HEK293 (cell line): Measurements from ENCODE around the gene SYNGR3.

Experiments
- CTCF ChIA-PET: fragments of 350-600 bp; formaldehyde crosslinking; extraction: SDS; loops from one replicate; lab custom pipeline; 2021; ENCODE audit warnings: antibody characterized with exemption; lab: Yijun Ruan, JAX
- POLR2A ChIA-PET: fragments of 300-600 bp; formaldehyde crosslinking; extraction: SDS; loops from one replicate; lab custom pipeline; 2020; ENCODE audit warnings: antibody characterized with exemption, inconsistent platforms; lab: Yijun Ruan, JAX
- H3K27ac ChIP-seq: fragments of 200-500 bp; sonication (Bioruptor generic); 2 replicates; pipeline ENCODE4 v1.5.1; 2014; ENCODE audit warnings: low read depth, low read length, control low read depth, inconsistent platforms; ENCODE audit errors: extremely low read depth
- H3K36me3 ChIP-seq, 2 experiments: fragments of 200-500 bp in 1 of 2; sonication (Bioruptor generic) in 1 of 2; 1 replicate in 1 of 2; 2 replicates in 1 of 2; pipeline ENCODE4 v1.5.1; 2014 to 2017; ENCODE audit warnings: inconsistent platforms in 2 of 2, low read length in 2 of 2; ENCODE audit not compliant: control insufficient read depth in 2 of 2, insufficient read depth in 1 of 2
- H3K4me1 ChIP-seq: fragments of 200-500 bp; sonication (Bioruptor generic); 2 replicates; pipeline ENCODE4 v1.5.1; 2014; ENCODE audit warnings: mild to moderate bottlenecking, low read length, inconsistent platforms; ENCODE audit not compliant: control insufficient read depth, insufficient read depth
- H3K4me3 ChIP-seq: 2 replicates; pipeline ENCODE4 v1.5.1; 2011; ENCODE audit warnings: low read depth, mild to moderate bottlenecking, control low read depth, low read length, moderate library complexity
- H3K9me3 ChIP-seq: fragments of 200-500 bp; sonication (Bioruptor generic); 2 replicates; pipeline ENCODE4 v1.5.1; 2014; ENCODE audit warnings: low read depth, low read length, inconsistent platforms; ENCODE audit not compliant: control insufficient read depth, insufficient read depth
- HOXC10 ChIP-seq: sonication (generic); formaldehyde crosslinking; IDR thresholded peaks from 2 replicates; pipeline ENCODE4 v1.8.1; 2023; ENCODE audit warnings: mild to moderate bottlenecking, missing genetic modification reagents
- OSR2 ChIP-seq: fragments of 450-650 bp; formaldehyde crosslinking; IDR thresholded peaks from 2 replicates; pipeline ENCODE4 v1.5.1; 2016; ENCODE audit warnings: missing biosample characterization, missing genetic modification characterization
- SP2 ChIP-seq: fragments of 450-650 bp; formaldehyde crosslinking; IDR thresholded peaks from 2 replicates; pipeline ENCODE4 v1.5.1; 2016; ENCODE audit warnings: missing biosample characterization, missing genetic modification characterization
- SP3 ChIP-seq: fragments of 450-650 bp; formaldehyde crosslinking; IDR thresholded peaks from 2 replicates; pipeline ENCODE4 v1.5.1; 2016; ENCODE audit warnings: missing biosample characterization, missing genetic modification characterization
- ZBTB17 ChIP-seq: fragments of 450-650 bp; formaldehyde crosslinking; IDR thresholded peaks from 2 replicates; pipeline ENCODE4 v1.5.1; 2016; ENCODE audit warnings: missing biosample characterization, missing genetic modification characterization
- ZNF10 ChIP-seq: fragments of 450-650 bp; formaldehyde crosslinking; IDR thresholded peaks from 2 replicates; pipeline ENCODE4 v1.5.1; 2017; ENCODE audit warnings: missing biosample characterization, missing genetic modification characterization
- ZNF202 ChIP-seq: fragments of 450-650 bp; formaldehyde crosslinking; IDR thresholded peaks from 2 replicates; pipeline ENCODE4 v1.5.1; 2016; ENCODE audit warnings: missing biosample characterization, missing genetic modification characterization, borderline replicate concordance
- ZNF239 ChIP-seq: fragments of 450-650 bp; formaldehyde crosslinking; IDR thresholded peaks from 2 replicates; pipeline ENCODE4 v1.5.1; 2016; ENCODE audit warnings: missing biosample characterization, missing genetic modification characterization
- ZNF335 ChIP-seq: fragments of 450-650 bp; formaldehyde crosslinking; conservative IDR thresholded peaks from 2 replicates; pipeline ENCODE4 v1.5.1; 2016; ENCODE audit warnings: missing biosample characterization, missing genetic modification characterization
- ZNF341 ChIP-seq: fragments of 450-650 bp; formaldehyde crosslinking; IDR thresholded peaks from 2 replicates; pipeline ENCODE4; 2016; ENCODE audit warnings: low read depth, missing biosample characterization, missing genetic modification characterization
- ZNF391 ChIP-seq: fragments of 450-650 bp; formaldehyde crosslinking; IDR thresholded peaks from 2 replicates; pipeline ENCODE4 v1.5.1; 2016; ENCODE audit warnings: low read depth, missing biosample characterization, missing genetic modification characterization, borderline replicate concordance
- ZNF394 ChIP-seq: fragments of 450-650 bp; formaldehyde crosslinking; IDR thresholded peaks from 2 replicates; pipeline ENCODE4 v1.5.1; 2016; ENCODE audit warnings: missing biosample characterization, missing genetic modification characterization, mild to moderate bottlenecking, moderate library complexity, borderline replicate concordance
- ZNF501 ChIP-seq: fragments of 450-650 bp; formaldehyde crosslinking; IDR thresholded peaks from 2 replicates; pipeline ENCODE4 v1.5.1; 2016; ENCODE audit warnings: missing biosample characterization, missing genetic modification characterization
- ZNF510 ChIP-seq: fragments of 450-650 bp; formaldehyde crosslinking; IDR thresholded peaks from 2 replicates; pipeline ENCODE4 v1.5.1; 2018; ENCODE audit warnings: mild to moderate bottlenecking, missing genetic modification characterization, missing biosample characterization; ENCODE audit not compliant: insufficient replicate concordance
- ZNF560 ChIP-seq: fragments of 450-650 bp; formaldehyde crosslinking; IDR thresholded peaks from 2 replicates; pipeline ENCODE4 v1.5.1; 2017; ENCODE audit warnings: missing biosample characterization, missing genetic modification characterization, borderline replicate concordance
- ZNF76 ChIP-seq: fragments of 450-650 bp; formaldehyde crosslinking; IDR thresholded peaks from 2 replicates; pipeline ENCODE4; 2016; ENCODE audit warnings: low read depth, missing biosample characterization, missing genetic modification characterization, borderline replicate concordance
- ZNF791 ChIP-seq: fragments of 450-650 bp; formaldehyde crosslinking; IDR thresholded peaks from 2 replicates; pipeline ENCODE4 v1.5.1; 2016; ENCODE audit warnings: missing biosample characterization, missing genetic modification characterization
- TF ChIP-seq, protein P1 (sequence below): fragments of 450-650 bp; formaldehyde crosslinking; IDR thresholded peaks from 2 replicates; pipeline ENCODE4 v1.5.1; 2016; ENCODE audit warnings: missing biosample characterization, missing genetic modification characterization

SYNGR3 gene

GRCh38 chr16:1972490-1972877 lies 17.3 kb upstream of the SYNGR3 start:
- H3K4me1 ChIP-seq, result no peaks in the 10 kb centered on the region
- peaks cover 0 to 35% of the 10 kb centered on the region in 2 experiments; a peak in 1 of 3 replicates for H3K36me3 ChIP-seq
- peak overlapping the region; percentile 97 for H3K4me3 ChIP-seq
- ChIA-PET POLR2A (interaction anchor here (1.2 to 1.8 kb wide), 5 partner anchors 9 to 190 kb away, joined by 3 to 17 read pairs (median 9); partner anchors contain the start of genes GFER, NUBP2 and SPSB3), CTCF (interaction anchor here (1.2 kb wide), 1 partner anchor 12 kb away, joined by 4 read pairs; no protein-coding TSS in a partner anchor)
- TF ChIP-seq ZNF501 (no peak), SP3 (tag by site-specific recombination) (no peak), ZNF76 (tag by site-specific recombination) (peak; percentile 82), ZNF341 (peak; percentile 81), HOXC10 (CRISPR knock-in tag) (no peak), SP2 (peak; percentile 20), ZNF791 (tag by site-specific recombination) (no peak), ZNF394 (tag by site-specific recombination) (no peak)
- H3K9me3 ChIP-seq, result no peaks in the 10 kb centered on the region
- peak overlapping the region; percentile 88; the same call in 1 of the 2 replicates for H3K27ac ChIP-seq

DNA sequence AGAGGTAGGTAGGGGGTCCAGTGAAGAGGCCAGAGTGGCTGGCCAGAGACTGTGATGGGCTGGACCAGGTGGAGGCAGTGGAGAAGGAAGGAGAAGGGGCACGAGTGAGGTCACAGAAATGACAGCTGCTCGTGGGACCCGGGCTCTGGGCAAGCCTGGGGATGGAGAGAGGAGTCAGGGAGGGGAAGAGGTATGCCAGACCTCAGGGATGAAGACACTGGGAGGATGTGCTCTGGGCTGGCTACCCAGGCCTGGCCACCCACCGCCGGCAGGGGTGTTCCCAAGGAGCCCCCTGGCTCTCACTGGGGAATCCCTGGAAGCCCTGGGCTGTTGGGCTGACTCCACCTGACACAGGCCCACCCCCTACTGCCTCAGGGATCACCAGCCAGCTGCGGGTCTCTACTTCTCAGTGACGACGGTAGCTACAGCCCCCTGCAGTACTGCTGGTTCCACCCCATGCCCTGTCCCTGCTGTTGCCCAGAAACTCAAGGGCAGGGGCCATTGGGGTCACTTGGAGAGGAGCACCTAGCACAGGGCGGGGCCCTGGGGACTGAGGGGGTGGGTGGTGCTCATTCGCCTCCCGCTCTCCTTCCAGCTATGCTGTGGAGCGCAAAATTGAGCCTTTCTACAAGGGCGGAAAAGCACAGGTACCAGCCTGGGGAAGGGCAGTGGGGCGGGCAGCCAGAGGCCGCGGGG lies 16.2 kb upstream of the SYNGR3 start:
- ChIA-PET CTCF (interaction anchor here (0.6 kb wide), 1 partner anchor 95 kb away, joined by 3 read pairs; no protein-coding TSS in a partner anchor), POLR2A (interaction anchor here (1.0 to 10.1 kb wide), 2 partner anchors 8 to 12 kb away, joined by 3 to 76 read pairs; partner anchors contain the start of gene RPS2)
- Histone ChIP-seq H3K4me3 (no peak overlapping the region), H3K4me1 (no peaks in the 10 kb centered on the region), H3K27ac (no peak overlapping the region), H3K9me3 (no peaks in the 10 kb centered on the region), H3K36me3 (peaks cover 0 to 47% of the 10 kb centered on the region in 2 experiments; a peak in 1 of 3 replicates)
- no peak for TF ChIP-seq ZNF202 (tag by site-specific recombination)
- peak; percentile 20; the same call in 1 of the 2 replicates for TF ChIP-seq ZBTB17 (tag by site-specific recombination)

GRCh38 chr16:1974157-1975070 lies 15.4 kb upstream of the SYNGR3 start:
- no peak overlapping the region for H3K4me3 ChIP-seq
- ChIA-PET CTCF (interaction anchor here (0.6 kb wide), 1 partner anchor 96 kb away, joined by 3 read pairs; no protein-coding TSS in a partner anchor), POLR2A (interaction anchor here (10.1 kb wide), 1 partner anchor 9 kb away, joined by 76 read pairs; the partner anchor contains the start of gene RPS2)
- H3K4me1 ChIP-seq, result no peaks in the 10 kb centered on the region
- TF ChIP-seq ZNF335 (tag by site-specific recombination) (no peak), OSR2 (tag by site-specific recombination) (no peak), ZNF560 (no peak), ZNF391 (tag by site-specific recombination) (no peak), ZNF239 (tag by site-specific recombination) (no peak), ZNF10 (tag by site-specific recombination) (no peak), ZNF510 (tag by site-specific recombination) (no peak)
- TF ChIP-seq, protein P1, sequence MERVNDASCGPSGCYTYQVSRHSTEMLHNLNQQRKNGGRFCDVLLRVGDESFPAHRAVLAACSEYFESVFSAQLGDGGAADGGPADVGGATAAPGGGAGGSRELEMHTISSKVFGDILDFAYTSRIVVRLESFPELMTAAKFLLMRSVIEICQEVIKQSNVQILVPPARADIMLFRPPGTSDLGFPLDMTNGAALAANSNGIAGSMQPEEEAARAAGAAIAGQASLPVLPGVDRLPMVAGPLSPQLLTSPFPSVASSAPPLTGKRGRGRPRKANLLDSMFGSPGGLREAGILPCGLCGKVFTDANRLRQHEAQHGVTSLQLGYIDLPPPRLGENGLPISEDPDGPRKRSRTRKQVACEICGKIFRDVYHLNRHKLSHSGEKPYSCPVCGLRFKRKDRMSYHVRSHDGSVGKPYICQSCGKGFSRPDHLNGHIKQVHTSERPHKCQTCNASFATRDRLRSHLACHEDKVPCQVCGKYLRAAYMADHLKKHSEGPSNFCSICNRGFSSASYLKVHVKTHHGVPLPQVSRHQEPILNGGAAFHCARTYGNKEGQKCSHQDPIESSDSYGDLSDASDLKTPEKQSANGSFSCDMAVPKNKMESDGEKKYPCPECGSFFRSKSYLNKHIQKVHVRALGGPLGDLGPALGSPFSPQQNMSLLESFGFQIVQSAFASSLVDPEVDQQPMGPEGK (tag by site-specific recombination), result no peak
- peaks cover 0 to 54% of the 10 kb centered on the region in 2 experiments; a peak in 1 of 3 replicates for H3K36me3 ChIP-seq
- no peaks in the 10 kb centered on the region for H3K9me3 ChIP-seq
- H3K27ac ChIP-seq, result no peak overlapping the region
